ENCODE measurements around the gene OARD1. TPM values are rescaled to one million over a fixed set of nuclear protein-coding genes. Genes with fewer than 3 reads are reported as not detected.

Gene OARD1
- total and polyA plus RNA-seq, 2 of the 8 experiments (the other 6 are each of a cell fraction or from before 2014, with no cell fraction given), result 16.8 to 35.8 TPM

DNA sequence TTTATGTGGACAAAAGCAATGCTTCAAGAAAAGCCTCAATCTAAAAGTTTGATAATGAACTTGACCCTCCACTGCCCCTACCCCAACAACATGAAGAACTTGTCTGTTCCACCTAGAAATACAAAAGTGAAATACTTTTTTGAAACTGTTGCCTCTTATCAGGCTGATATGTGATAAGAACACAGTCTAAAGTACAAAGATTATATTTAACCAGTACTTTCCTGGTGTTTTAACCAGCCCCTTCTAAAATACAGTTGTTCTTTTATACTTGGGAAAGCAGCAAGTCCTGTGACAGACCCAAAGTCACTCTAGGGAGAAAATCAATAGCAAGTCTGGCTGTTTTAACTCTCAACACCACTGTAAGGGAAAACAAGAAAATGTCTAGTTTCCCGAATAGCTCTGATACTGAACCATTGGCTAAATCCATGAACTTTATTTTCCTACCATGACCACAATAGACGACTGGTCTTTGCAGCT is 6.6 kb downstream of the OARD1 start (continued):
- no peak for TF ChIP-seq SRF (IDR thresholded peaks at IDR 0.05; ENCODE audit: low read depth, low read length)
- no peak for TF ChIP-seq SAP30 (IDR thresholded peaks at IDR 0.05; ENCODE audit: insufficient read depth, insufficient replicate concordance, low read length)
- no peak for TF ChIP-seq SP1 (IDR thresholded peaks at IDR 0.05; ENCODE audit: low read depth, low read length)
- TF ChIP-seq CREB1 (IDR thresholded peaks at IDR 0.05), result no peak
- no peak for TF ChIP-seq RXRA (IDR thresholded peaks at IDR 0.05; ENCODE audit: insufficient read depth, low read depth, low read length)
- no peak for TF ChIP-seq CHD2 (IDR thresholded peaks at IDR 0.05; ENCODE audit: low read length)
